K562 (cell line): Measurements from ENCODE around the gene APOL4.

Experiments
- BMI1 ChIP-seq: fragments of 150-350 bp; IDR thresholded peaks from 2 replicates; pipeline ENCODE4 v1.6.1; 2014; ENCODE audit warnings: low read length
- CTCF ChIP-seq, 3 experiments: IDR thresholded peaks in 2 of 3; conservative IDR thresholded peaks in 1 of 3; 2 replicates each; pipeline ENCODE4 v1.5.1; 2011 to 2012; ENCODE audit warnings: low read length in 3 of 3, mild to moderate bottlenecking in 3 of 3, control low read depth in 2 of 3, improper control_type of control experiment in 1 of 3, inconsistent platforms in 1 of 3, low read depth in 1 of 3, mixed read lengths in 1 of 3, moderate library complexity in 1 of 3; ENCODE audit not compliant: insufficient read depth in 2 of 3
- FOXO4 ChIP-seq: fragments of 450-650 bp; formaldehyde crosslinking; IDR thresholded peaks from 2 replicates; pipeline ENCODE4 v1.4.0; 2020; ENCODE audit warnings: mild to moderate bottlenecking, moderate library complexity
- HOMEZ ChIP-seq: fragments of 250-450 bp; sonication (Bioruptor Pico); IDR thresholded peaks from 2 replicates; pipeline ENCODE4 v1.4.0; 2020; ENCODE audit warnings: mild to moderate bottlenecking, moderate library complexity
- MED1 ChIP-seq: sonication (generic); formaldehyde crosslinking; IDR thresholded peaks from 2 replicates; pipeline ENCODE4 v1.8.1; 2023; ENCODE audit warnings: missing genetic modification reagents, borderline replicate concordance
- POLR2AphosphoS5 ChIP-seq: IDR thresholded peaks from 2 replicates; pipeline ENCODE4 v1.6.1; 2011; ENCODE audit warnings: mild to moderate bottlenecking, low read depth, low read length, moderate library complexity; ENCODE audit not compliant: control insufficient read depth, insufficient read depth

GRCh38 chr22:36234919-36235318 lies 33.3 kb upstream of the APOL4 start:
- TF ChIP-seq BMI1 (no peak), CTCF (IDR thresholded peaks at IDR 0.05 in 2 of 3, conservative IDR thresholded peaks at IDR 0.05 in 1 of 3; ENCODE audit: insufficient read depth in 2 of 3, low read depth in 1 of 3, low read length in 3 of 3) (no peak), POLR2AphosphoS5 (no peak), MED1 (CRISPR knock-in tag) (no peak), HOMEZ (CRISPR knock-in tag) (no peak), FOXO4 (CRISPR knock-in tag) (no peak)
